Common myeloid progenitor, CD34-positive (primary cell): Measurements from ENCODE around the gene SSR1.

Source experiments
- CTCF ChIA-PET: fragments of 350-600 bp; sonication (Branson Sonifier 250); formaldehyde crosslinking; loops from one replicate; lab custom pipeline; 2021; ENCODE audit warnings: antibody characterized with exemption; lab: Charles Lee
- POLR2A ChIA-PET: fragments of 350-600 bp; sonication (Branson Sonifier 250); formaldehyde crosslinking; loops from one replicate; lab custom pipeline; 2021; ENCODE audit warnings: antibody characterized with exemption; lab: Charles Lee
- DNase-seq, 3 donors: peaks; one replicate each; pipeline versions ENCODE4 v3.0.0 to v3.0.0-alpha.2; 2013
- H3K27ac ChIP-seq, 2 experiments: 1 replicate in 1 of 2; 2 replicates in 1 of 2; pipeline ENCODE4 v1.7.0; 2013; ENCODE audit warnings: inconsistent platforms in 2 of 2, low read length in 2 of 2, mild to moderate bottlenecking in 2 of 2, low read depth in 1 of 2, moderate library complexity in 1 of 2; ENCODE audit not compliant: severe bottlenecking in 2 of 2, insufficient read depth in 1 of 2, poor library complexity in 1 of 2
- H3K27me3 ChIP-seq, 5 experiments: replicated peaks in 2 of 5; 1 replicate in 3 of 5; 2 replicates in 2 of 5; pipeline versions ENCODE4 v1.6.1 to v1.7.0; 2013; ENCODE audit warnings: low read length in 4 of 5, mild to moderate bottlenecking in 2 of 5, moderate library complexity in 2 of 5, inconsistent platforms in 1 of 5; ENCODE audit not compliant: insufficient read depth in 5 of 5, control insufficient read depth in 4 of 5
- H3K36me3 ChIP-seq, 4 experiments: 1 replicate in 2 of 4; 2 replicates in 2 of 4; pipeline versions ENCODE4 v1.6.1 to v1.7.0; 2013; ENCODE audit warnings: low read length in 3 of 4, control low read depth in 1 of 4, mild to moderate bottlenecking in 1 of 4; ENCODE audit not compliant: control insufficient read depth in 4 of 4, insufficient read depth in 4 of 4
- H3K4me1 ChIP-seq, 4 experiments: 1 replicate in 3 of 4; 2 replicates in 1 of 4; pipeline versions ENCODE4 v1.6.1 to v1.7.1; 2013; ENCODE audit warnings: low read length in 3 of 4, mild to moderate bottlenecking in 3 of 4, control low read depth in 1 of 4, inconsistent platforms in 1 of 4, moderate library complexity in 1 of 4; ENCODE audit not compliant: control insufficient read depth in 4 of 4, insufficient read depth in 4 of 4; ENCODE audit errors: control extremely low read depth in 1 of 4
- H3K4me3 ChIP-seq, 7 experiments: 1 replicate in 4 of 7; 2 replicates in 3 of 7; pipeline versions ENCODE4 v1.5.1 to v1.7.0; 2013; ENCODE audit warnings: mild to moderate bottlenecking in 7 of 7, low read length in 6 of 7, moderate library complexity in 6 of 7, inconsistent platforms in 2 of 7, low read depth in 2 of 7, control low read depth in 1 of 7; ENCODE audit not compliant: insufficient read depth in 4 of 7, control insufficient read depth in 1 of 7; ENCODE audit errors: extremely low read depth in 1 of 7
- H3K9me3 ChIP-seq, 5 experiments: 1 replicate in 4 of 5; 2 replicates in 1 of 5; pipeline versions ENCODE4 v1.6.1 to v1.7.1; 2013; ENCODE audit warnings: low read length in 4 of 5, mild to moderate bottlenecking in 2 of 5, inconsistent platforms in 1 of 5, low read depth in 1 of 5, moderate library complexity in 1 of 5; ENCODE audit not compliant: control insufficient read depth in 4 of 5, insufficient read depth in 2 of 5; ENCODE audit errors: control extremely low read depth in 1 of 5
- WGBS: methylation state at CpG from one replicate; pipeline ENCODE4 v1.1.5; 2013; ENCODE audit not compliant: insufficient coverage; 5-methylcytosine and 5-hydroxymethylcytosine counted together

SSR1 gene

GRCh38 chr6:7270320-7271204 lies 42.4 kb downstream of the SSR1 start:
- CTCF ChIA-PET: interaction anchor here (0.7 to 1.7 kb wide), 2 partner anchors 17 to 68 kb away, joined by 3 read pairs; no protein-coding TSS in a partner anchor
- no peak for DNase-seq
- Histone ChIP-seq H3K4me3 (no peak overlapping the region), H3K9me3 (peaks cover 0 to 3% (median 0%) of the 10 kb centered on the region in 5 experiments), H3K4me1 (peaks cover 0 to 12% (median 2%) of the 10 kb centered on the region in 4 experiments), H3K27me3 (no peaks in the 10 kb centered on the region), H3K36me3 (no peaks in the 10 kb centered on the region), H3K27ac (no peak overlapping the region)
- 92% methylated on average over 12 of the region's 16 CpGs for WGBS
- POLR2A ChIA-PET: no interaction called here

GRCh38 chr6:7269816-7270215 lies 43.2 kb downstream of the SSR1 start:
- CTCF ChIA-PET: interaction anchor here (0.7 kb wide), 1 partner anchor 17 kb away, joined by 3 read pairs; no protein-coding TSS in a partner anchor
- H3K36me3 ChIP-seq: no peaks in the 10 kb centered on the region
- no peaks in the 10 kb centered on the region for H3K27me3 ChIP-seq
- H3K9me3 ChIP-seq: peaks cover 0 to 4% (median 0%) of the 10 kb centered on the region in 5 experiments
- no peak overlapping the region for H3K27ac ChIP-seq
- POLR2A ChIA-PET: no interaction called here
- no peak overlapping the region for H3K4me3 ChIP-seq
- no peak for DNase-seq
- H3K4me1 ChIP-seq: peaks cover 0 to 12% (median 2%) of the 10 kb centered on the region in 4 experiments
- WGBS: 100% methylated on average over 4 of the region's 5 CpGs

- CTCF ChIA-PET: no interaction called here
- H3K27me3 ChIP-seq: no peaks in the 10 kb centered on the region
- H3K4me3 ChIP-seq: no peak overlapping the region
- WGBS: 97% methylated on average over 20 of the region's 23 CpGs
- H3K4me1 ChIP-seq: peaks cover 0 to 12% (median 2%) of the 10 kb centered on the region in 4 experiments
- no peak overlapping the region for H3K27ac ChIP-seq
- POLR2A ChIA-PET: no interaction called here
- H3K36me3 ChIP-seq: no peaks in the 10 kb centered on the region
- peaks cover 0 to 4% (median 0%) of the 10 kb centered on the region in 5 experiments for H3K9me3 ChIP-seq
- DNase-seq: no peak
These were observed 44.0 kb downstream of the SSR1 start for GRCh38 chr6:7268816-7269555.

GRCh38 chr6:7268362-7268761 lies 44.6 kb downstream of the SSR1 start:
- WGBS: 95% methylated on average over 20 of the region's 20 CpGs
- Histone ChIP-seq H3K27ac (no peak overlapping the region), H3K4me1 (peaks cover 0 to 12% (median 2%) of the 10 kb centered on the region in 4 experiments), H3K4me3 (no peak overlapping the region), H3K9me3 (peaks cover 0 to 4% (median 0%) of the 10 kb centered on the region in 5 experiments), H3K27me3 (no peaks in the 10 kb centered on the region), H3K36me3 (no peaks in the 10 kb centered on the region)
- ChIA-PET CTCF (no interaction called here), POLR2A (no interaction called here)
- DNase-seq: no peak

- 87% methylated on average over 7 of the region's 13 CpGs for WGBS
- H3K27ac ChIP-seq: no peak overlapping the region
- peaks cover 0 to 4% (median 0%) of the 10 kb centered on the region in 5 experiments for H3K9me3 ChIP-seq
- H3K36me3 ChIP-seq: no peaks in the 10 kb centered on the region
- H3K4me3 ChIP-seq: no peak overlapping the region
- peak in 2 of 3 donors; percentile 34 to 44 for DNase-seq
- no peaks in the 10 kb centered on the region for H3K27me3 ChIP-seq
- peaks cover 0 to 17% (median 4%) of the 10 kb centered on the region in 4 experiments for H3K4me1 ChIP-seq
- ChIA-PET POLR2A (no interaction called here), CTCF (no interaction called here)
These were observed 45.4 kb downstream of the SSR1 start for GRCh38 chr6:7267466-7268091.

- Histone ChIP-seq H3K9me3 (peaks cover 0 to 4% (median 0%) of the 10 kb centered on the region in 5 experiments), H3K36me3 (no peaks in the 10 kb centered on the region), H3K27ac (no peak overlapping the region), H3K4me3 (no peak overlapping the region), H3K4me1 (peaks cover 0 to 17% (median 4%) of the 10 kb centered on the region in 4 experiments), H3K27me3 (no peaks in the 10 kb centered on the region)
- WGBS: 97% methylated on average over 8 of the region's 8 CpGs
- CTCF ChIA-PET: interaction anchor here (1.9 kb wide), 1 partner anchor 8 kb away, joined by 10 read pairs; no protein-coding TSS in a partner anchor
- POLR2A ChIA-PET: no interaction called here
- DNase-seq: no peak
These were observed 45.9 kb downstream of the SSR1 start for GRCh38 chr6:7267071-7267465.
